ENCODE data around the gene AJM1.
"Not testable (repeated sequence)": the region's sequence is repeated elsewhere in the genome, so short reads cannot be mapped to it uniquely, and the experiment has no call there.

Gene AJM1

GRCh38 chr9:136831720-136832104 is 10.6 kb upstream of the AJM1 start:
- no peak for DNase-seq (ENCODE audit: low read depth)

- no peak for DNase-seq (ENCODE audit: low read depth)
Measured at GRCh38 chr9:136832581-136832980, 9.7 kb upstream of the AJM1 start.

- not testable (repeated sequence) for DNase-seq (ENCODE audit: low read depth)
Measured at GRCh38 chr9:136833381-136834048, 8.8 kb upstream of the AJM1 start.

DNA sequence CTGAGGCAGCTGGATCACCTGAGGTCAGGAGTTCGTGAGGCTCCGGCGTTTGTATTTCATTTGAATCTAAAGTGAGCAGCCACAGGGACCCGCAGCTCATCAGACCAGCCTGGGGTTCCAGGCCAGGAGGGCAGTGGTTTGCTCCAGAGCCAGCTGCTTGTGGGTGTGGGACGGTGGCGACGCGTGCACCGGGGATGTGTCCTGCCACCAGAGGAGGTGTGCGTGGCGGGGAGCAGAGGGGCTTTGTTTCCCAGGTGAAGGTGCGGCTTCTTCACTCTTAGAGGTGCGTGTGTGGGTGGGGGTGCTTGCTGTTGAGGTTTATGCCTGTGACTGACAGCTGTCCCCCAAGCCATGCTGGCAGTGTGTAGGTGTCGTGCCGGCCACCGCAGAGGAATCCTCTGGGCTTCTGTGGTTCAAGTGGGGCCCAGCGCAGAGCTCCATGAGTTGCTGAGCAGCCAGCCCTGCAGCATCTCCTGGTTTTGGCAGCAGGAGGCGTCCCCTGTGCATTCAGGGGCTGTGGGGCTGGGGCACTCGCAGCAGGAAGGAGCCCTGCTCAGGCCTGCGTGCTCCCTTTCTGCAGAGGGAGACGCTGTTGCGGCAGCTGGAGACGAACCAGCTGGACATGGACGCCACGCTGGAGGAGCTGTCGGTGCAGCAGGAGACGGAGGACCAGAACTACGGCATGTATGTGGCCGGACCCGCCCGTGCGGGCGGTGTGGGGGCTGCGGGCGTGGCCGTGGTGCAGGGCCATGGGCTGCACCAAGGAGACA is 6.9 kb upstream of the AJM1 start:
- no peak for DNase-seq (ENCODE audit: low read depth)

DNA sequence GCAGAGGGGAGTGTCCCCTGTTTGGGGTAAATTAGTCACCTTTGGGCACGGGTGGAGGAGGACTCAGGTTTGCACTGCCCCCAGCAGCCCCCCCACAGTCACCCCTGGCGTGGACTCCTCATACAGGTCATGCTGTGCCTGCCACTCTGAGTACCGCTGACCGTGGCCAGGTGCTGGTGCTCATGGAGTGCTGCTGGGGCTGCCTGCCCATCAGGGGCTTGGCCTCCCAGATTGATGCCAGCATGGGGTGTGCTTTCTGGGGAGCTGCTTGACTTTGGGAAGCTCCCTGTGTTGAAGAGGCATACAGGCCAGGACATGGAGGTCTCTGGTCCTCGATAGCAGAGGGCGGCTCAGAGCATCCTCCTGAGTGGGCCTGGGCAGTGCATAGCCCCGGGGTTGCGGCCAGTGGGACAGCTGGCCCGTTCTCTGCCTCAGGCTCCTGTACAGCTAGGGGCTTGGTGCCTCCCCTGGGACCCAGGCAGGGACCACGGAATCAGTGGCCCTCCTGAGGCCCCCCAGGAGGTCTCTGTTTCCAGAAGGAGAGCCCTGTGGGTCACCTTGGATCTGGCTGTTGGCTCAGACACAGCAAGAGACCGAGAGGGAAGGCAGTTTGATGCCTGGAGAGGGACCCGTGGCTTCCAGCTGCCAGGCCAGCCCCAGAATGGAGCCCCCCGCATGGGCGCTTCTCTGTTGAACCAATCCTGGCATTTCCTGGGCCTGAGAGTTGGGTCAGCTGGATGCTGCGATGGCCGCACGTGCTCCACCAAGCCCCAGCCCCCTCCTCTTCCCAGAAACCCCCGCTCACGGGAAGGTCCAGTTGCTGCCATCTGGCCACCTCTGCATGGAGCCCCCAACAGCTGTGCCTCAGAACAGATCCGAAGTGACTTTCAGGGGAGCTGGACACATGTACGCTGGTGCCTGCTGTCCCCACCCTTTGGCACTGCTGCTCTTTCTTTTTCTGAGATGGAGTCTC is 6.1 kb upstream of the AJM1 start:
- no peak for DNase-seq (ENCODE audit: low read depth)

DNA sequence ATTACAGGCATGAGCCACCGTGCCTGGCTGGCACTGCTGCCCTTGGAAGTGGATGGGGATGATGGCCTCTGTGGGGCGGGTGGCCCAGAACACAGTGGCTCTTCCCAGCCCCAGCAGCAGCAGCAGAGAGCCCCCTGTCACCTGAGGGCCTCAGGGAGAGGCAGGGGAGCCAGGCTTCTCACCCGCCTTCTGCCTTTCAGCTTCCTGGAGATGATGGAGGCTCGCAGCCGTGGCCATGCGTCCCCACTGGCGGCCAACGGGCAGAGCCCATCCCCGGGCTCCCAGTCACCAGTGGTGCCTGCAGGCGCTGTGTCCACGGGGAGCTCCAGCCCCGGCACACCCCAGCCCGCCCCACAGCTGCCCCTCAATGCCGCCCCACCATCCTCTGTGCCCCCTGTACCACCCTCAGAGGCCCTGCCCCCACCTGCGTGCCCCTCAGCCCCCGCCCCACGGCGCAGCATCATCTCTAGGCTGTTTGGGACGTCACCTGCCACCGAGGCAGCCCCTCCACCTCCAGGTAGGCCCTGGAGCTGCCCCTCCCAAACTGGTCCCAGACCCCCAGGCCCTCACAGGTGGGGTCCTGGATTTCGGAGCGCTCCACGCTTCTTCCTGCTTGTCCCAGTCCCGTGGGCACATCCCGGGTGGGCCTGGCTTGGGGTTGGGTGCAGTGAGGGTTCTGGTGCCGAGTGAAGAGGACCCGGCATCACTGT is 5.0 kb upstream of the AJM1 start:
- DNase-seq (ENCODE audit: low read depth) = no peak

DNA sequence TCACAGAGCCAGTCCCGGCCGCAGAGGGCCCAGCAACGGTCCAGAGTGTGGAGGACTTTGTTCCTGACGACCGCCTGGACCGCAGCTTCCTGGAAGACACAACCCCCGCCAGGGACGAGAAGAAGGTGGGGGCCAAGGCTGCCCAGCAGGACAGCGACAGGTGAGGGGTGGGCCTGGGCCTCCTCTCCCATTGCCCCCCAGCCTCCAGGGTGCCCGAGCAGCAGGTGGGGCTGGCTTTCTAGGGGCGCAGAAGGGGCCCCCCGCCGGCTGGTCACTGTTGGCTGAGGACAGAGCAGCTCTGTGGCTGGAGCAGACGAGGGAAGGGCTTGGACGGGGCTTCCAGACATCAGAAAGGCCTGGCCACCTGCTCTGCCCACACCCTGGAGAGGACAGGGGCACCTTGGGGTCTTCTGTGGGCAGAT is 4.4 kb upstream of the AJM1 start:
- not testable (repeated sequence) for DNase-seq (ENCODE audit: low read depth)

DNA sequence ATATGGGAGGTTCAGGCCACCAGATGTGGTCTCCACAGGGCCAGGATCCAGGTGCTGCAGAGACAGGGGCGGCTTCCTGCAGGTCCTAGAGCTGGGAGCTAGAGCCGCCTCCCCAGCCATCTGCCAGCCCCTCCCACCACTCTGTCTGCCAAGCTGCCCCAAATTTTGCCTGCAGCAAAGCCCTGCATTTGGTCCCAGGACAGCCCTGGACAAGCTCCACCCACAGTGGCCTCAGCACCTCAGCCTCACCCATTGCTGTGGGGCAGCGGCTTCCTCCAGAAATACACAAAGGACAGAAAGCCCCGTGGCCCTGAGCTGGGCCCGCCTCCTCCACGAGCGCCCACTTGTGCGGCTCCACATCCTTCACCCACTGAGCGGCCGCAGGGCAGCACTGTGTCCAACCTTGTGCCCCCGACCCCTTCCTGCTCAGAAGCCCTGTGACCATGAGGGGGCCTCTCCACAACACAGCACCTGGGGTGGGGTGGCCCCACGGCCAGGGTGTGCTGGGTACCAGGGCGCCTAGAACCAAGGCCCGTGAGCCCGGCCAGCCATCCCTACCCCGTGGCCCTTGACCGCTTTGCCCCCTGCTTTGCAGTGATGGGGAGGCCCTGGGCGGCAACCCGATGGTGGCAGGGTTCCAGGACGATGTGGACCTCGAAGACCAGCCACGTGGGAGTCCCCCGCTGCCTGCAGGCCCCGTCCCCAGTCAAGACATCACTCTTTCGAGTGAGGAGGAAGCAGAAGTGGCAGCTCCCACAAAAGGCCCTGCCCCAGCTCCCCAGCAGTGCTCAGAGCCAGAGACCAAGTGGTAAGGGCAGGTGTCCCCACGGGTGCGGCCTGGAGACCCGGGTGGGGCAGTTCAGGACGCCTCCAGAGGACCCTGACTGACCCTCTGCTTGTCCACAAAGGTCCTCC is 3.7 kb upstream of the AJM1 start:
- no peak for DNase-seq (ENCODE audit: low read depth)

DNA sequence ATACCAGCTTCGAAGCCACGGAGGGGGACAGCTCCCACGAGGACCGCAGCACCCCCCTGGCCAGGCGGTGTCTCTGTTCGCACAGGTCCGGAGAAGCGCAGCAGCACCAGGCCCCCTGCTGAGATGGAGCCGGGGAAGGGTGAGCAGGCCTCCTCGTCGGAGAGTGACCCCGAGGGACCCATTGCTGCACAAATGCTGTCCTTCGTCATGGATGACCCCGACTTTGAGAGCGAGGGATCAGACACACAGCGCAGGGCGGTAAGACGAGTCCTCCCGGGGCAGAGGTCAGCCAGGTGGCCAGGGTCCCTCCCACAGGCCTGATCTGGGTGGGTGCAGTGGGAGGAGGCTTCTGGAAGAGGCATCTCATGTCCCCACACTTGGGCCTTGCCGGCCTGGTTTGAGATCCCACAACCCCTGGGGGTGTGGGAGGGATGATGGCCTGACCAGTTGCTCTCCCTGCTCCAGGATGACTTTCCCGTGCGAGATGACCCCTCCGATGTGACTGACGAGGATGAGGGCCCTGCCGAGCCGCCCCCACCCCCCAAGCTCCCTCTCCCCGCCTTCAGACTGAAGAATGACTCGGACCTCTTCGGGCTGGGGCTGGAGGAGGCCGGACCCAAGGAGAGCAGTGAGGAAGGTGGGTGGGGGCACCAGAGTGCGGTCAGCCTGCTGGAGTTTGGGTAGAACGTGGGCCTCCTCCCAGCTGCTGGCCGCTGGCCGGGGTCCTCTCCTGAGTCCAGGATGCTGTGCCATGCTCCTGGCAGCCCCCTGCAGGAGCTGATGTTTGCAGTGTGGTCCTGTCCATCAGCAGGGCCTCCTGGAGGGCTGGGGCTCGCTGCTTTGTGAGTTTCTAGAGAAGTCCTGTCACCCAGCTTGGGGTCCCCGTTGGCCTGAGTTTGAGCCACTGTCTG is 2.8 kb upstream of the AJM1 start:
- no peak for DNase-seq (ENCODE audit: low read depth)

- DNase-seq (ENCODE audit: low read depth) = no peak
Measured at GRCh38 chr9:136840140-136840876, 2.0 kb upstream of the AJM1 start.

DNA sequence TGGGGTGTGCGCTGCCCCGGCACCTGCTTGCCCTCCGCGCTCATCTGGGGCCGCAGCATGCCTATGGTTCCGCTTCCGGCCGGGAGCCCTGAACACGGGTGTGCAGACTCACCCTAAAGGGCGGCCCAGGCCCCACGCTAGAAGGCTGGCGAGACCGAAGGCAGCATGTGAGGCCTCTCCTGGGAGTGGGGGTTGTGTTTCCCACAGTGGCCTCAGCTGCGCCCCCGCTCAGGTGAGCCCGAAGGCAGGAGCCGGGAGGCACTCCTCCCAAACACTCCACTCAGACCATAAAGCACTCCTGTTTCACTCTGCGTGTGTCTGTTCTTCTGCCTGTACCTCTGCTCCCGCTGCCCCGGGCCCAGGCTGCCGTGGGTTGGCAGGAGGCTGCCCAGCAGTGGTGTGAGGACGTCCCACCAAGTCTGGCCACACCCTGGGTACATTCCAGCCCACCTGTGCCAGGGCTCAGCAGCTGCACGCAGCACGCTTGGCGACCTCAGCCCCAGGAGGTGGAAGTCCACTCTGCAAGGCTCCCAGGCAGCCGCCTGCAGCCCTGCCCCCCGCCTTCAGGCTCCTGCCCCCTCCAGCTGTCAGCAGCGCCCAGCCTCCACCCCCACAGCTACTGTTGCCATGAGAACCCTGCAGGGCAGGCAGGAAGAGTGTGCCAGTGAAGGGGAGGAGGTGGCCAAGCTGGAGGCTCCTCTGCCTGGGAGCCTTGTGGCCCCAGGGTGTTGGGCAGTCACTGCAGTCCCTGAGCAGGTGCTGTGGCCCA is 1.2 kb upstream of the AJM1 start:
- DNase-seq (ENCODE audit: low read depth) = no peak

GRCh38 chr9:136841646-136842379 is 465 bp upstream of the AJM1 start:
- DNase-seq (ENCODE audit: low read depth) = not testable (repeated sequence)

- not testable (repeated sequence) for DNase-seq (ENCODE audit: low read depth)
Measured at GRCh38 chr9:136843159-136843800, 1.0 kb downstream of the AJM1 start.

GRCh38 chr9:136843801-136844740 is 1.8 kb downstream of the AJM1 start:
- DNase-seq (ENCODE audit: low read depth) = peak; percentile 43

DNA sequence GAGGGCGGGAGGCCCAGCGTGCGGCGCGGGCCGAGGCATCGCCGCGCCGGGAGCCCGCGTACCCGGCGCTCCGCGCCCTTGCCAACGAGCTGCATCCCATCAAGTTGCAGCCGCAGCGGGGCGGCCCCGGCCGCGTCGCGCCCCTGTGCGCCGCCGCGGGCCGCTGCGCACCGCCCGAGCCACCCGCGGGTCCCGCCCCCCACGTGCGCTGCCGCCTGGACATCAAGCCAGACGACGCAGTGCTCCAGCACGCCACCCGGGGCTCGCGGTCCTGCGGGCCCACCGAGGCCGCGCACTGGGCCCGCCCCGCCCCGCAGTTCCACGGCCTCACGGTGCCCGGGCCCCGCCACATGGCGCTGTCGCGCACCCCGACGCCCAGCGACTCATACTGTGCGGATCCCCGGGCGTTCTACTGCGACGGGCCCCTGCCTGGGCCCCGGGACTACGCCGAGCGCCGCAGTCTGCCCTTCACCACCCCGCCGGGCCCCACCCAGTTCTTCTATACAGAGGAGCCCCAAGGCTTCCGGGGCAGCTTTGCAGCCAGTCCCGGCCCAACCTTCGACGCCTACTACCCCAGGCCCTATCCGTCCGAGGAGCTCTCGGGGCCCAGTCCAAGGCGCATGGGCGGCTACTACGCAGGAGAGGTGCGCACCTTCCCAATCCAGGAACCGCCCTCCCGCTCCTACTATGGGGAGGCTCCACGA is 2.6 kb downstream of the AJM1 start:
- DNase-seq (ENCODE audit: low read depth) = no peak

All from activated gamma-delta T cell treated with anti-CD3 and anti-CD28 coated beads, Interleukin-2, amount 50 U/mL, for 16 hours (primary cell).